H1 (cell line): ENCODE results near the gene ATOH7. TPM values are rescaled to one million over a fixed set of nuclear protein-coding genes. Genes with fewer than 3 reads are reported as not detected.

Experiments used
- CTCF ChIA-PET: fragments of 300-600 bp; sonication (Branson Sonifier 250); formaldehyde crosslinking; loops from one replicate; lab custom pipeline; 2021; ENCODE audit not compliant: partially characterized antibody; lab: Charles Lee
- POLR2A ChIA-PET: fragments of 300-600 bp; sonication (Branson Sonifier 250); formaldehyde crosslinking; loops from one replicate; lab custom pipeline; 2021; ENCODE audit warnings: inconsistent platforms; ENCODE audit not compliant: partially characterized antibody; lab: Charles Lee
- DNase-seq, 2 experiments: peaks; one replicate each; pipeline versions ENCODE4 v3.0.0 to v3.0.0-alpha.2; 2010 to 2022; ENCODE audit warnings: low spot score in 2 of 2, low read depth in 1 of 2, mixed read lengths in 1 of 2
- FAIRE-seq: peaks from 2 replicates; lab custom pipeline; 2011; peaks lifted over from hg19 to GRCh38; lab: Jason Lieb, UNC
- H2AFZ ChIP-seq: 2 replicates; pipeline ENCODE4 v1.8.1; 2012; ENCODE audit warnings: low read length, inconsistent platforms
- H2AK5ac ChIP-seq: 2 replicates; pipeline ENCODE4 v1.6.1; 2013; ENCODE audit warnings: low read depth, low read length
- H2BK120ac ChIP-seq: replicated peaks from 2 replicates; pipeline ENCODE3; 2013; ENCODE audit warnings: low read depth, low read length, inconsistent platforms
- H2BK12ac ChIP-seq: 2 replicates; pipeline ENCODE4 v1.6.1; 2013; ENCODE audit warnings: low read depth, low read length
- H2BK15ac ChIP-seq: 2 replicates; pipeline ENCODE4 v1.6.1; 2013; ENCODE audit warnings: low read length
- H2BK20ac ChIP-seq: 2 replicates; pipeline ENCODE4 v1.6.1; 2013; ENCODE audit warnings: low read length
- H2BK5ac ChIP-seq: 2 replicates; pipeline ENCODE4 v1.6.1; 2013; ENCODE audit warnings: low read depth, low read length
- H3K14ac ChIP-seq: 2 replicates; pipeline ENCODE4 v1.6.1; 2013; ENCODE audit warnings: inconsistent platforms; ENCODE audit not compliant: insufficient read length
- H3K18ac ChIP-seq: 2 replicates; pipeline ENCODE4 v1.6.1; 2013; ENCODE audit warnings: low read length; ENCODE audit errors: extremely low read depth
- H3K23ac ChIP-seq: 2 replicates; pipeline ENCODE4 v1.6.1; 2013; ENCODE audit warnings: inconsistent platforms; ENCODE audit not compliant: insufficient read length
- H3K23me2 ChIP-seq: 2 replicates; pipeline ENCODE4 v1.6.1; 2013; ENCODE audit warnings: low read depth, low read length
- H3K27ac ChIP-seq: 2 replicates; pipeline ENCODE4 v1.6.1; 2011; ENCODE audit warnings: low read depth, low read length, inconsistent platforms
- H3K27me3 ChIP-seq, 4 experiments: replicated peaks in 1 of 4; 1 replicate in 1 of 4; 2 replicates in 3 of 4; pipeline versions ENCODE4 v1.6.1 to v1.8.1; 2011 to 2013; ENCODE audit warnings: low read length in 3 of 4, mild to moderate bottlenecking in 3 of 4, inconsistent platforms in 2 of 4, mixed read lengths in 2 of 4, moderate library complexity in 1 of 4; ENCODE audit not compliant: control insufficient read depth in 3 of 4, insufficient read depth in 3 of 4; ENCODE audit errors: extremely low read depth in 1 of 4
- H3K36me3 ChIP-seq, 4 experiments: 2 replicates each; pipeline versions ENCODE4 v1.6.1 to v1.8.1; 2011 to 2013; ENCODE audit warnings: mild to moderate bottlenecking in 4 of 4, low read length in 3 of 4, moderate library complexity in 2 of 4, control low read depth in 1 of 4, inconsistent platforms in 1 of 4; ENCODE audit not compliant: insufficient read depth in 4 of 4, control insufficient read depth in 2 of 4
- H3K4ac ChIP-seq: replicated peaks from 2 replicates; pipeline ENCODE3; 2013; ENCODE audit warnings: low read length, low read depth, mixed read lengths, inconsistent platforms; ENCODE audit not compliant: insufficient read length
- H3K4me1 ChIP-seq, 4 experiments: replicated peaks in 1 of 4; 1 replicate in 1 of 4; 2 replicates in 3 of 4; pipeline versions ENCODE4 v1.6.1 to v1.8.1; 2011 to 2013; ENCODE audit warnings: low read length in 3 of 4, inconsistent platforms in 2 of 4, mixed read lengths in 1 of 4; ENCODE audit not compliant: insufficient read depth in 4 of 4, control insufficient read depth in 3 of 4
- H3K4me2 ChIP-seq, 2 experiments: 2 replicates each; pipeline versions ENCODE4 v1.6.1 to v1.8.1; 2011 to 2013; ENCODE audit warnings: low read depth in 2 of 2, low read length in 2 of 2, control low read depth in 1 of 2, inconsistent platforms in 1 of 2, mild to moderate bottlenecking in 1 of 2; ENCODE audit not compliant: insufficient read depth in 1 of 2
- H3K4me3 ChIP-seq, 4 experiments: fragments of 200-600, 300-600 bp in 1 of 4; sonication (generic), shearing (Covaris generic), sonication (Bioruptor Twin) in 1 of 4; 2 replicates each; pipeline versions ENCODE4 v1.5.1 to v1.8.1; 2011 to 2016; ENCODE audit warnings: low read length in 4 of 4, low read depth in 3 of 4, control low read depth in 2 of 4, inconsistent platforms in 2 of 4, mild to moderate bottlenecking in 2 of 4, mixed read lengths in 1 of 4, moderate library complexity in 1 of 4; ENCODE audit not compliant: insufficient read depth in 2 of 4; ENCODE audit errors: extremely low read depth in 1 of 4
- H3K56ac ChIP-seq: replicated peaks from 2 replicates; pipeline ENCODE3; 2013; ENCODE audit warnings: low read depth, mild to moderate bottlenecking, mixed read lengths, low read length, inconsistent platforms; ENCODE audit not compliant: insufficient read length
- H3K79me1 ChIP-seq: 2 replicates; pipeline ENCODE4 v1.6.1; 2013; ENCODE audit warnings: low read depth, low read length, control low read depth
- H3K79me2 ChIP-seq, 2 experiments: 2 replicates each; pipeline versions ENCODE4 v1.6.1 to v1.8.1; 2012 to 2013; ENCODE audit warnings: low read length in 2 of 2, mild to moderate bottlenecking in 2 of 2, inconsistent platforms in 1 of 2; ENCODE audit not compliant: insufficient read depth in 2 of 2, control insufficient read depth in 1 of 2
- H3K9ac ChIP-seq, 4 experiments: replicated peaks in 1 of 4; 1 replicate in 1 of 4; 2 replicates in 3 of 4; pipeline versions ENCODE4 v1.6.1 to v1.8.1; 2011 to 2013; ENCODE audit warnings: low read depth in 3 of 4, low read length in 3 of 4, control low read depth in 2 of 4, mild to moderate bottlenecking in 2 of 4, moderate library complexity in 2 of 4, inconsistent platforms in 1 of 4; ENCODE audit errors: extremely low read depth in 1 of 4
- H3K9me3 ChIP-seq, 2 experiments: 2 replicates each; pipeline versions ENCODE4 v1.6.1 to v1.8.1; 2012 to 2013; ENCODE audit warnings: mild to moderate bottlenecking in 2 of 2, moderate library complexity in 2 of 2, control low read depth in 1 of 2, inconsistent platforms in 1 of 2, low read depth in 1 of 2, low read length in 1 of 2, mixed read lengths in 1 of 2; ENCODE audit not compliant: insufficient read depth in 2 of 2
- H4K20me1 ChIP-seq, 2 experiments: replicated peaks in 1 of 2; 2 replicates each; pipeline versions ENCODE3 to v1.8.1; 2011 to 2013; ENCODE audit warnings: inconsistent platforms in 2 of 2, low read length in 2 of 2, mild to moderate bottlenecking in 1 of 2; ENCODE audit not compliant: insufficient read depth in 2 of 2, control insufficient read depth in 1 of 2
- H4K5ac ChIP-seq: 2 replicates; pipeline ENCODE4 v1.6.1; 2013; ENCODE audit warnings: low read length, low read depth, mixed read lengths, inconsistent platforms; ENCODE audit not compliant: insufficient read length
- H4K8ac ChIP-seq: 2 replicates; pipeline ENCODE4 v1.8.0; 2013; ENCODE audit warnings: mild to moderate bottlenecking, moderate library complexity, low read length, inconsistent platforms; ENCODE audit not compliant: insufficient read depth; ENCODE audit errors: extremely low read depth
- H4K91ac ChIP-seq: replicated peaks from 2 replicates; pipeline ENCODE3; 2013; ENCODE audit warnings: low read length, mixed read lengths, inconsistent platforms; ENCODE audit not compliant: insufficient read length
- E2F6 ChIP-seq: IDR thresholded peaks from 2 replicates; pipeline ENCODE4 v1.6.1; 2012; ENCODE audit warnings: inconsistent platforms
- EZH2 ChIP-seq: fragments of 200-600 bp; sonication (generic); IDR thresholded peaks from 2 replicates; pipeline ENCODE4 v1.7.1; 2012; ENCODE audit warnings: low read depth, mild to moderate bottlenecking, moderate library complexity, low read length, inconsistent platforms; ENCODE audit not compliant: severe bottlenecking
- NANOG ChIP-seq: IDR thresholded peaks from 2 replicates; pipeline ENCODE4 v1.6.1; 2011; ENCODE audit warnings: low read length, low read depth, mild to moderate bottlenecking, inconsistent platforms; ENCODE audit not compliant: insufficient read depth, poor library complexity, severe bottlenecking
- SP2 ChIP-seq: IDR thresholded peaks from 2 replicates; pipeline ENCODE4 v1.6.1; 2012; ENCODE audit warnings: mild to moderate bottlenecking, low read length, inconsistent platforms
- WGBS, 2 experiments: shearing (Covaris generic) in 1 of 2; methylation state at CpG; one replicate each; pipeline versions ENCODE4 v1.1.6 to v1.1.7; 2013 to 2015; ENCODE audit warnings: low lambda C conversion rate in 2 of 2, mixed read lengths in 2 of 2, inconsistent platforms in 1 of 2, low coverage in 1 of 2, missing lambda C conversion rate in 1 of 2; ENCODE audit not compliant: insufficient replicate concordance in 2 of 2, insufficient coverage in 1 of 2, insufficient read length in 1 of 2; ENCODE audit errors: extremely low coverage in 1 of 2, missing lambda C conversion rate in 1 of 2; 5-methylcytosine and 5-hydroxymethylcytosine counted together
- polyA plus RNA-seq, 7 experiments: library from polyadenylated mRNA; depleted of rRNA in 3 of 7; stranded (reverse) in 5 of 7; unstranded in 2 of 7; fragments of >200 nt in 5 of 7; fragments of 200-250 nt in 2 of 7; gene quantifications; 1 replicate in 5 of 7; 2 replicates in 1 of 7; 4 replicates in 1 of 7; pipeline versions ENCODE4 v1.2.1 to v1.2.3, GENCODE V29; 2011 to 2013; ENCODE audit warnings: missing spikeins in 2 of 7, mixed read lengths in 2 of 7
- total RNA-seq: library from RNA; stranded (reverse); fragmentation: NEBNext Ultra II Directional; extraction: Animal tissue kit (Norgen Biotek cat#: 25700); gene quantifications from 2 replicates; pipeline ENCODE4 v1.2.1, GENCODE V29; 2021

Gene ATOH7
- total and polyA plus RNA-seq, 2 of the 8 experiments (the other 6 are each of a cell fraction or from before 2014, with no cell fraction given), result 0.39 to 1.0 TPM

GRCh38 chr10:68275600-68276126 lies 43.8 kb upstream of the ATOH7 start:
- no peak overlapping the region for H2BK20ac ChIP-seq
- H4K20me1 ChIP-seq, result no peaks in the 10 kb centered on the region
- no peak for DNase-seq
- H3K79me2 ChIP-seq, result no peaks in the 10 kb centered on the region
- no peak overlapping the region for H3K18ac ChIP-seq
- H3K27ac ChIP-seq, result no peak overlapping the region
- H4K8ac ChIP-seq, result no peak overlapping the region
- no peak overlapping the region for H3K56ac ChIP-seq
- H3K23me2 ChIP-seq, result no peaks in the 10 kb centered on the region
- peaks cover 0 to 2% (median 0%) of the 10 kb centered on the region in 4 experiments; a peak in 2 of 7 replicates for H3K4me1 ChIP-seq
- H2AFZ ChIP-seq, result no peak overlapping the region
- H4K91ac ChIP-seq, result no peak overlapping the region
- H3K14ac ChIP-seq, result no peak overlapping the region
- H2BK12ac ChIP-seq, result no peak overlapping the region
- no peak for FAIRE-seq
- ChIA-PET POLR2A (no interaction called here), CTCF (interaction anchor here (1.3 kb wide), 1 partner anchor 21 kb away, joined by 3 read pairs; no protein-coding TSS in a partner anchor)
- H3K79me1 ChIP-seq, result no peaks in the 10 kb centered on the region
- no peak overlapping the region for H2AK5ac ChIP-seq
- 94% methylated on average over 2 of the region's 2 CpGs; no CpG with 5 or more reads in 1 of the 2 experiments for WGBS, 2 experiments
- H3K9me3 ChIP-seq, result peaks cover 14 to 25% of the 10 kb centered on the region in 2 experiments; a peak in 3 of 4 replicates
- H3K36me3 ChIP-seq, result no peaks in the 10 kb centered on the region; a peak in 2 of 8 replicates
- H3K4me2 ChIP-seq, result no peak overlapping the region
- H3K9ac ChIP-seq, result no peak overlapping the region
- no peak overlapping the region for H3K4ac ChIP-seq
- H2BK5ac ChIP-seq, result no peak overlapping the region
- no peak overlapping the region for H3K23ac ChIP-seq
- no peak overlapping the region for H2BK120ac ChIP-seq
- no peak overlapping the region for H3K4me3 ChIP-seq
- H3K27me3 ChIP-seq, result 0 out of 7 replicates have a peak, but pooled peaks cover 0 to 4% (median 0%) of the 10 kb centered on the region in 4 experiments
- H4K5ac ChIP-seq, result no peak overlapping the region
- H2BK15ac ChIP-seq, result no peak overlapping the region
- TF ChIP-seq EZH2 (no peak), NANOG (no peak), SP2 (no peak), E2F6 (no peak)
